Embryonic facial prominence (tissue), 1 donor: ENCODE measurements around the gene INVS.
"Not testable (repeated sequence)": the region's sequence is repeated elsewhere in the genome, so short reads cannot be mapped to it uniquely, and the experiment has no call there.

Experiments
- DNase-seq: peaks from one replicate; pipeline ENCODE4 v3.0.0-alpha.2; 2016; ENCODE audit errors: extremely low spot score

The INVS gene

DNA sequence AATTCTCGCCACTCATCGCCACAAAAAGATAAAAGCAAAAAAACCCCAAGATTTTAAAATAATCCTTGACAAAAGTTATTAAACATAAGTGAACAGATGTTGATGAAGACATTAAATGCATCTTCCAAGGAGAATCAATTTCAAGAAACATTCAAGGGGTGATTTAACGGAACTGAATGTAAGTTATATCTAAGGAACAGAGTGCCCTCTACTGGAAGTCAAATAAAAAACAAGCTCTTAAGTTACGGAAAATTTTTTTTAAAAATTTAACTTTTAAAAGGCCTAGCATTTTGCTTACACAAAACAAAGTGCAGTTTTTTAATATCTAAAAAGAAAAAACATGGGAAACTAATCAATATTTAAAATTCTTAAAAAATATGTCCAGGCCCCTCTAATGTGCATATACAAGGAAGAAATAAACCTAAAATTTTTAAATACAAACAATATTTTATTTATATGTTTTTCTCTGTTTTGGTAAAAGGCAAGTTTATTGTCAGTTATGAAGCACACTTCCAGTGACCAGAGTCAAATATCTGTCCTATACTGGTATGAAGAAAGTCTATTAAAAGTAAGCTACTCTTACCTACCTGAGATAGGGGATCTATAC is 225.7 kb downstream of the INVS start:
- DNase-seq = peak; percentile 69

DNA sequence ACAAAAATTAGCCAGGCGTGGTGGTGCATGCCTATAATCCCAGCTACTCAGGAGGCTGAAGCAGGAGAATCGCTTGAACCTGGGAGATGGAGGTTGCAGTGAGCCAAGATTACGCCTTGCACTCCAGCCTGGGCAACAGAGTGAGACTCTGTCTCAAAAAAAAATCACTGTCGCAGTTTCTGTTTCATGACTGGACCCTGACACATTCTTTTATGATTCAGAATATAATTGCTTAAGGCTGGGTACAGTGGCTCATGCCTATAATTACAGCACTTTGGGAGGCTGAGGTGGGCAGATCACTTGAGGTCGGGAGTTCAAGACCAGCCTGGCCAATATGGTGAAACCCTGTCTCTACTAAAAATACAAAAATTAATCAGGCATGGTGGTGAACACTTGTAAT is 239.7 kb downstream of the INVS start:
- DNase-seq = not testable (repeated sequence)

DNA sequence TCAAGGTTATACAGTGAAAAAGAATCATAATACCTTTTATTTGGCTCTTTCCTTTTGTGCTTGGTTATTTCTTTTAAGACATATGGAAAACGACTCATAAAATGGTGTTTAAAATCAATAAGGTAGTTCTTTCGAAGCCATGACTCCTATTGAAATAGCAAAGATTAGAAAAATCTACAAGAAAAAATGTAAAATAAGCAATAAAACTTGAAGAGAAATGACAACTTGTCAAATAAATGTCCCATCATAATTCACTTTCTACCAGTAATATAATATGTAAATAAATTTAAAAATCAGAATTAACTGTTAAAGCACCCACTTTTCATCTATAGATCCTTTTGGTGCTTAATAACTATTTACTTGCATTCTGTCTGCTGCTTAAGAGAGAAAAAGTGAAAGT is 241.2 kb downstream of the INVS start:
- DNase-seq = no peak

DNA sequence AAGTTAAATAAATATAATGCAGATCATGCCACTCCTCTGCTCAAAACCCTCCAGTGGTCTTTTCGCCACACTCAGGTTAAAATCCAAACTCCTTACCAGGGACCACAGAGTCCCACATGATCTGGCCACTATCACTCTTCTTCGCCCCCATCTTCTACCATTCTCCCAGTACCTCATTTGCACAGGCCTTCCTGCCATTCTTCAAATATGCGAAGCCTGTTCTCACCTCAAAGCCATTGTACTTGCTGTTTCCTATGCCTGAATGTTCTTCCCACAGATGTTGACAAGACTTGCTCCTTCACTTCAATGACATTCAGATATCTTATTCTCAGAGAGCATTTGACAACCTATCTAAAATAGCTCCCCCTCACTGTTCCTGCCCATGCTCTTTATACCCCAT is 242.8 kb downstream of the INVS start:
- DNase-seq = no peak

DNA sequence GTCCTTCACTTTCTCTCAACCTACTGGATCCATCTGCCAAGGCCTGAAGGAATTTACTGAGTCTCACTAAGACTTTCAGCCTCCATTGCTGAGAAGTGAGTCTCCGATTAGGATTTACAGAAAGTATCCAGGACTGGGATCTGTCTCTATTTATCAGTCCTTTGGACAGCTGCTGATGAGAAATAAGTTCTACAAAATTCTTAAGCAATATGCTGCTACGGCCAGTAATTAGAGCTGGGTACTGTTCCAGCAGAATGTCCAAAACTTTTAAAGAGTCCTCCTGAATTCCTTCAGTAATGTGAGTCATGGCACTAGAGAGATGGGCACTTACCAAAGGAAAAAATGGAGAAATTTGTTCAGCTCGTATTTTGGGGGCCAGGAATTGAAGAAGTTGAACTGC is 247.8 kb downstream of the INVS start:
- DNase-seq = no peak

DNA sequence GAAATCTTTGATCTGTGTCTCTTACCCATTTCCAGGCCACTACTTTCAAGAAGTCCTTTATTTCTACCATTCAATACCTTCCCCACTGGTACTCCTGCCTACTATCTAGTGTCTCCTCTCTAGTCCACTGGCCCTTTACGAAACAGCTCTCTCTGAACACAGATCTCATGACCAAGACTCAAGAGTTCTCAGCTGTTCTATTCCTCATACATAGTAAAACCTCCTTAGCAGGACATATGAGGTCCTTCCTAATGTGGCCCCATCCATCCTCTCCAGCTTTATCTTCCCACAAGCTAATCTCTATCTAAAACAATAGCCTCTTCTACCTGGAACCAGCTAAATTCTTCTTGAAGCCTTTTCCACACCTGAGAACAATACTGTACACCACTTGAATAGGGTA is 251.1 kb downstream of the INVS start:
- no peak for DNase-seq
